ENCODE measurements around the gene GEMIN4.
"Not testable (repeated sequence)": the region's sequence is repeated elsewhere in the genome, so short reads cannot be mapped to it uniquely, and the experiment has no call there.

GEMIN4 gene

GRCh38 chr17:774313-774584 is 22.2 kb upstream of the GEMIN4 start:
- no peak for DNase-seq

DNA sequence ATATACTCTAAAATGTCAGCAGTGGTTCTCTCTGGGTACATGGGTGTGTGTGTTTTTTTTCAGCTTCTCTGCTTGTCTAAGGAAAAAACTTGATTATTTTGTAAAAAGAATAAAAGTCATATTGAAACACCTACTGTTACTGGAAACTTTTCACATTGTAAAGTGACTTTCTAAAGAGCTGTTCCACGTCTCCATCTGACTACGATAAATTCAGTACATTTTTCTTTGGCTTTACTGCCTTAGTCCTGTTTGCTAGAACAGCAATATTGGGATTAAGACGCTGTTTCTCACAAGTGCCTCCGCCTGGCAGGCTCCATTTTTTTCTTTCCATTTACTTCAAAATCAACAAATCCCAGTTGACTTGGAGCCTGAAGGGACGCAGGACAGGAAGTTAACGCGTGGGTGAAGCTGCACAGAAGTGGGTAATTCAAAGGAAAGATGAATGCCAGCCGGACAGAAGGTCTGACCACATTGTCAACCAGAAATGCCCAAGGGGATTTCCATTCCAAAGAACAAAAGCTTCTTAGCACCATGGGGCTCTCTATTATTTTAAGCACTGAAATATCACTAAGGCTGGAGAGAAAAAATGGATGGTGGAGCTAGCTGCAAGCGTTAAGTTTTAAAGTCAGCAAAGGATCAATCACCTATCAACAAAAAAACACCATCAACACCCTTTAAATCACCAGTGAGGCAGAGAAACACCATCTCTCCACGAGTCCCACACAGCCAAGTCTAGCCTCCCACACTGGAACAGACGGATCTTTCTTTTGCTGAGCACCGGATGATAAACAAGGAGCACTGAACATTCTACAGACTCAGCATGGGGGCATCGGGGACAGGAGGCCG is 21.6 kb upstream of the GEMIN4 start:
- no peak for DNase-seq

DNA sequence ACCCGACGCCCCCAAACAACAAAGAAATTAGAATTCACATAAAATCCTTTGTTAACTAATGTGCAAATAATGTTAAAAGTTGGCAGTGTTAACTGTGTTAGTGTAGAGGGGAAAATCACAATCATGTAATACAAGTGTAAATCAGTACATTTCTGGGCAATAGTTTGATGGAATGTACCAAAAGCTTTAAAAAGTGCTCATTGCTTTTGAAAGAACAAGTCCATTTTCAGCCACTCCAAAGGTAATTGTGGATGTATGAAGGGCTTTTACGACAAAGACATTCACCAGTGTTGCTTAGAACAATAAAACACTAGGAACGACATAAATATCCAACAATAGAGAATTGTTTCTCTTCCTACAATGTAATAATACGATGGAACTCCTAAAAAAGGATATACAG is 21.0 kb upstream of the GEMIN4 start:
- no peak for DNase-seq

DNA sequence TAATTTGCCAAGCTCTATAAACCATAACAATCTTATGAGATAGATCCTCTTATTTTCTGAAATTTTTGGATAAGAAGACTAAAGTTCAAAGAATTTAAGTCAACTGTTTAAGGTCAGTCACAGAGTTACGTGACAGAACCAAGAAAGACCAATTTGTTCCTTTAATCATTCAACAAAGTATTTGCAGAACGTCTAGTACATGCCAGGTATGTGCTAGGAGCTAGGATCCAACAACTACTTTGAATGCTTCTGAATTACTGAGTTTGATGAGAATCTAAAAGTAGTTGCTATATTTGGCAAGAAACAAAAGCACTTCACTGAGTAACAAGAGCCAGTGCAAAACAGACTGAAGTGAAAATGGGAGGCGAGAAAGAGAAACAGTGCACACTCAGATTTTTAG is 15.0 kb upstream of the GEMIN4 start:
- DNase-seq, result no peak

- no peak for DNase-seq
Observed at GRCh38 chr17:760371-760770, 8.3 kb upstream of the GEMIN4 start.

DNA sequence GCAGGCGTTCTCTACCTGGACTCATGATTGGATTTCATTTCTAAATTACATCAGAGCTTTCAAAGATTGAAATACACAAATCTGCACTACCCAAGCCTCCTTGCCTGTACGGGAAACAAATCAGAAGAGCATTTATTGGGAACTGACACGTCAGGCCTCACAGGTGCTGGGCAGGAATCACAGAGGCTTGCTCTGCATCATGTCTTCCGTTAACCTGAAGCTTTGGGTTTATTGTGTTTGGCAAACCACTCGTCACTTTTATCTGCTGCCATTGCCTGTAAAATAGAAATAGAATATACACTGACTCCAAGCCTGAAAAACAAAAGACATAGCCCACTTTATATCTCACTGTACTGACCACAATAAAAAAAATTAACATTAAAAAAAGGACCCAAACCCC is 7.9 kb upstream of the GEMIN4 start:
- DNase-seq, result no peak

DNA sequence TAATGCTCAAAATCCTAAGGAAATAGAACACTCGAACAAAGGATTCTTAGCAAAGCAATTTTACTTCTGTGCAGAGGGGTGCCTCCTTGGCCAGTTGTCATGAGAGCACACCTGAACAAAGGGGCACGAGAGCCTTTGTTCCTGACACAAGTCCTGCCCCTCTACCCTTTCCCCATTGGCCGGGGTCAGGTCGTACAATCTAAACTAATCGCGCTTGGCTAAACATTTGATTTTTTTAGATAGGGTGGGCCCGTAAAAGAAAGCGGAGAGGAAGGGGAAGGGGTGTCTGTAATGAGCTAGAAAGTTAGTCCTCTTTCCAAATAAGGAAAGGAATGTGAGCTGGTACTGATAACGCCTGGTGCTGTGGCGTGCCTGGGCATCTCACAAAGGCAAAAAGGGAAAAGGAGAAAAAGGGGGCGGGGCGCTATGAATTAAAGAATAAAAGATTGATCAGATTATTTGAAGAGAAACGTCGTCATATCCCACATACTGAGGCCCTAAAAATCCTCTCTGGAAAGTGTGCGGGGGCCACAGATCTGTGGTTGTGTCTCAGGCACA is 4.0 kb upstream of the GEMIN4 start:
- DNase-seq, result not testable (repeated sequence)

GRCh38 chr17:755319-755961 is 3.4 kb upstream of the GEMIN4 start:
- not testable (repeated sequence) for DNase-seq

DNA sequence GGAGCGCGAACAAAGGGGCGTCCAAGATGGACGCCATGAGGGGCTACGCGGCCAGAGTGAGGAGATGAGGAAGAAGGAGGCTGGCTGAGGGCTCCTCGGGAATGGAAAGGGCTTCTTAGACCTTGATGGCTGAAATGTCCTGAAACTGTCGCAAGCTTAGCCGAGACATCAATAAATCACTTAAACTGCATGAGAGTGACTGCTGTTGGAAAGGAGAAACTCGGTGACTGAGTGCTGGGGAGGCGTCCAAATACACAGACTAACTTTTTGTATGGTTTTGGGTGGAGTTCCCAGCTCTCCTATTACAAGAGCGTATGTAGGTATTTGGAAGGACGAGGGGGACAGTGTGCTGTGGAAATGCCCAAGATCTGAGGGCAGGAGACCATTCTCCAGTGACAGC is 1.4 kb upstream of the GEMIN4 start:
- no peak for DNase-seq

DNA sequence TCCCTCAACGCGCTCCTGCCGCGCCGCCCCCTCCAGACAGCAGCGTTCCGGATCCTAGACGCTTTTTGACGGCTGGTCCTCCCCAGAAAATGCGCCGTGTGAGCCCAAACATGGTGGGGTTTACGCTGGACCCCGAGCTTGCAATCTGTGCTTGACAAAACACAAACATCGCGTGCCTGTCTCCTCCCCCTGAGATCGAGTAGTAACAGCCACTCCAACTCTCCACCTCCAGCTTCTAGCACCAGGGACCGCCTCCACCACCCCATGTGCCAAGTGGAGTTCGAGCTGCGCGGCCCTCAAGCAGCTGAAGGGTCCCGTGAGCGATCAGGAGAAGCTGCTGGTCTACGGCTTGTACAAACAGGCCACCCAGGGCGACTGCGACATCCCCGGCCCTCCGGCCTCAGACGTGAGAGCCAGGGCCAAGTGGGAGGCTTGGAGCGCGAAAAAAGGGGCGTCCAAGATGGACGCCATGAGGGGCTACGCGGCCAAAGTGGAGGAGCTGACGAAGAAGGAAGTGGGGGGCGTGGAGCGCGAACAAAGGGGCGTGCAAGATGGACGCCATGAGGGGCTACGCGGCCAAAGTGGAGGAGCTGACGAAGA is 656 bp upstream of the GEMIN4 start:
- no peak for DNase-seq

DNA sequence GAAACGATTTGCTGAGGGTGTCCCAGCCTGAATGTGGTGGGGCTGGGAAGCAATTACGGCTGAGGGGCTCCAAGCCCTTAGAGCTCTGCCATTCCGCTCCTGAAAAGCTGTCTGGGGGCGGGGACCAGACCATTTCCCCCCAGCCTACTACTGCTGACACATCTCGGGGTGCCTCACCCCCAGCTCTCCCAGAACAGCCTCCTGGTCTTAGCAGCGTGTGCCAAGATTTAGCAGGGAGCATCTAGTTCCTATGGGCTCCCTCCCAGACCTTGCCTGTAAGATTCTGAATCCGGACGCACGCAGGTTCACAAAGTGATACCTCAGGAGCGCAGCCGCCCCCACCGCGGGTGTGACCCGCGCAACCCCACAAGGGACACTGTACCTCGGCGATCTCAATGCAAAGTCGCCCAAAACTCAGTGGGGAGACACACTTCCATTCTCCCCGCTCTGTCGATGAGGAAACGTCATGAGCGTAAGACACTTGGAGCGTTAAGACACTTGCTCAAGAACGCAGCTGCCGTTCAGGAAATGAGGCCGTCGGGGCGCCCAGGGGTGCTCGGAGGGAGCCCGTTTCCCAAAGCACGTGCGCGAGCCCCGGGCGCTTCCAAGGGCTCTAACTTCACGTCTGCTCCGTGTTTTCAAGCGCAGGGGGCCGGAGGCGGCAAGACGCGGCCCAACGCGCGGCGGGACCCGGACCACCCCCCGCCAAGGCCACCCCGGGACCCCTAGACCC is 629 bp downstream of the GEMIN4 start:
- no peak for DNase-seq

GRCh38 chr17:750431-751037 is 1.5 kb downstream of the GEMIN4 start:
- no peak for DNase-seq

- not testable (repeated sequence) for DNase-seq
Observed at GRCh38 chr17:749359-749758, 2.7 kb downstream of the GEMIN4 start.

GRCh38 chr17:748604-749003 is 3.5 kb downstream of the GEMIN4 start:
- DNase-seq, result not testable (repeated sequence)

DNA sequence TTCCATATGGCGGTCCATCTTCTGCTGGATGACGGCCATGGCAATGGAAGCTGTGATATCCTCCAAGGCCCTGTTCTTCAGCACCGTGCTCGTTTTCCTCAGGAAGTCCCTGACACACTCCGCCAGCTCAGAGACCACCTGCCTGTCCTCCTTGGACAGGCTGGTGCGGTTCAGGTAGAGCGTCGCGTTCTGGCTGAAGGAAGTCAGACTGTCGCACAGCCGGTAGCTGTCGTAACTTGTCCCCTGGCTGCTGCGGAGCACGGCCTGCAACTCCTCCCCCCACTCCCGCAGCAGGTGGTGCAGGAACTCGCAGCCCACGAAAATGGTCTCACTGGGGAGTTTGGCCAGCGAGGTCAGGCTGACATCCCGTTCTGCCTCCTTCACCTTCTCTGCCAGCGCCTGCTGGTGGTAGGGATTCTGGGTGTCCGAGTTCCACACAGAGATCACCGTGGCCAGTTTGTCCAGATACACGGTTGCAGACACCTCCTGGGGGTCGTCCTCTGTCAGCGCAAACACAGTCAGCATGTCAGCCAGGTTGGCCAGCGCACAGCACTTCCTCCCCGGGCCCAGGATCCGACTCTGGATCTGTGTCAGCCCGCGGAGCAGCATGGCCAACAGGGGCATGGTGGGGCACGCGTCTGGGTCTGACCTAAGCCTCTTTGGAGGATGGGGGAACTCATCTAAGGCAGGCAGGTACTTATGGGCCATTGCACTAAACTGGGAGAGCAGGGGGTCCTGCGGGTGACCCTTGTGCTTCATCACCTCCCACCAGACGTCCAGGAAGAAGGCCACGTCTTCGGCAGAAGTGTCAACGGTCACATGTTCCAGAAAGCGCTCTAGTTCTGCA is 5.1 kb downstream of the GEMIN4 start:
- DNase-seq, result no peak

- DNase-seq, result no peak
Observed at GRCh38 chr17:746181-746580, 5.9 kb downstream of the GEMIN4 start.

GRCh38 chr17:745406-745805 is 6.7 kb downstream of the GEMIN4 start:
- no peak for DNase-seq

GRCh38 chr17:744937-745336 is 7.1 kb downstream of the GEMIN4 start:
- no peak for DNase-seq

GRCh38 chr17:743139-743538 is 8.9 kb downstream of the GEMIN4 start:
- DNase-seq, result no peak

DNA sequence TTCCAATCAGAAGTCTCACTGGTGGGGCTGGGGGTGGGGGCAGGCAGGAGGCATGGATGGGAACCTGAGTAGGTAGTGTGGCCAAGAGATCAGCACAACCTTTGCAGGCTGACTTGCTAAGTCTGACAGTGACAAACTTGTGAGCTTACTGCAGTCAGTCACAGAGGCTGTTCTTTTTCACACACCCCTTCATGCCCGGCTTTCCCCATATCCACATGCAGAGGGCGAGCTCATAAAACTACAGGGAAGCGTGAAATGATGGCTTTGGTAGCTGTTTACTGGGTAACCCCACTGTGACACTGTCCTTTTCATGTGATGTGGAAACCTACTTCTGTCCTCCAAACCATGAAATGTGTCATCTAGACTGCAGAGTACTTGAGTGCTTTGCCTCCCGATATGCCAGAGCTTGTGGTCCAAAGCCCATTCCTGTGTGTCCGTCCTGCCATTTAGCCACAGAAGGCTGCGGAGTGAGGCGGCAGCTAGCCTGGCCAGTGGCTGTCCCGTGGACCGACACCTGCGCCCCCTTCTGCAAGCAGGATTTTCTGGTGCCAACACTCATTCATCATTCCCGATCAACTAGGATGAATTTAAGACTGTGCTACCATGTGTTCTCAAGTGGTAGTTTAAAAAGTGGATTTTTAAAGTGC is 9.8 kb downstream of the GEMIN4 start:
- no peak for DNase-seq

GRCh38 chr17:740240-741017 is 11.6 kb downstream of the GEMIN4 start:
- no peak for DNase-seq
